ENCODE results near the gene DECR2.
"Not testable (repeated sequence)": the region's sequence is repeated elsewhere in the genome, so short reads cannot be mapped to it uniquely, and the experiment has no call there.

Gene DECR2

GRCh38 chr16:366476-366875 is 35.2 kb upstream of the DECR2 start:
- DNase-seq (ENCODE audit: low read depth) = no peak

DNA sequence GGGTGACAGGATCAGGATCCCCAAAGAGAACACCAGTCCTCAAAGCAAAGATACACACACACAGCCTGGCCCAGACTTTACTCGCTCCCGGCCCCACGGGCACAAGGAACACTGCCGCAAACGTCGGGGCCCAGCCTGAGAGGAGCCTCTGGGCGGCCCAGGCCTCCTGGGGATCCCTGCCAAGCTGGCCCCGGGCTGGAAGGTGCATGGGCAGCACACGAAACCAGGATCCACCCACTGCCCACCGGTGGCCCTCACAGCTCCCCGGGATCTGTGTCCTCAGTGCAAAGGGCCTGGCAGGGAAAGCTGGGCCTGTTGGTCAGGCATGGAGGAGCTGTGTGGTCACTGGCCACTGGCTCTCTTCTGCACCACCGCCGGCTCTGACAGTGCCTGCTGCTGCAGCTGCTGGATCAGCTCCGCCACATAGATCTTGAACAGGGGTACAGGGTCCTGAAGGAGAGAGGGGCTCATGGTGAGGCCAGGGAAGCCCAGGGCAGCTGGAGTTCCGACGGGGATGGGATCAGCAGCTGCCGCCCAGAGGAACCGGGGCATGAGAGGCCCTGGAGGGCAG is 34.3 kb upstream of the DECR2 start:
- DNase-seq (ENCODE audit: low read depth) = no peak

- no peak for DNase-seq (ENCODE audit: low read depth)
Measured at GRCh38 chr16:368388-369158, 33.1 kb upstream of the DECR2 start.

GRCh38 chr16:369275-369865 is 32.3 kb upstream of the DECR2 start:
- no peak for DNase-seq (ENCODE audit: low read depth)

- no peak for DNase-seq (ENCODE audit: low read depth)
Measured at GRCh38 chr16:369866-370436, 31.7 kb upstream of the DECR2 start.

GRCh38 chr16:370443-370842 is 31.2 kb upstream of the DECR2 start, which contains the start of gene MRPL28:
Gene MRPL28 (minus strand): TSS chr16:370538. CDS start chr16:370218, 320 bp downstream.
- peak; percentile 83 for DNase-seq (ENCODE audit: low read depth)

- DNase-seq (ENCODE audit: low read depth) = no peak
Measured at GRCh38 chr16:370979-371514, 30.6 kb upstream of the DECR2 start.

GRCh38 chr16:371515-372301 is 30.0 kb upstream of the DECR2 start:
- DNase-seq (ENCODE audit: low read depth) = no peak

GRCh38 chr16:372302-372983 is 29.2 kb upstream of the DECR2 start:
- DNase-seq (ENCODE audit: low read depth) = no peak

- no peak for DNase-seq (ENCODE audit: low read depth)
Measured at GRCh38 chr16:373020-373598, 28.6 kb upstream of the DECR2 start.

GRCh38 chr16:373848-374615 is 27.7 kb upstream of the DECR2 start:
- no peak for DNase-seq (ENCODE audit: low read depth)

- DNase-seq (ENCODE audit: low read depth) = no peak
Measured at GRCh38 chr16:374616-374926, 27.1 kb upstream of the DECR2 start.

DNA sequence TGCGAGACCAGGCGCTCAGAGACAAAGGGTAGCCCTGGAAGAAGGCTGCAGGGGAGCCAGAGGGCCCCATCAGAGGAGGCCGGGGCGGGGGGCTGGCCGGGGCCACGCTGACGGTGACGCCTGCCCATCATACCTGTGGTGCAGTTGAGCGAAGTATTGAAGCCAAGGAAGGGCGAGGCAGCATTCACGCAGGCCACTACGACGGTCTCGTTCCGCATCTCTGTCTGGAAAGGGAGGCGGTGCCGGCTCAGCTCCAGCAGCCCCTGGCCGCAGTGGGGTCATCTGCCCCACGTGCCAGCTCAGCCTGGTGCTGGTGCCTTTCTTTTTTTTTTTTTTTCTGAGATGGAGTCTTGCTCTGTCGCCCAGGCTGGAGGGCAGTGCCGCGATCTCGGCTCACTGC is 26.5 kb upstream of the DECR2 start:
- DNase-seq (ENCODE audit: low read depth) = no peak

- no peak for DNase-seq (ENCODE audit: low read depth)
Measured at GRCh38 chr16:375927-376816, 25.5 kb upstream of the DECR2 start.

DNA sequence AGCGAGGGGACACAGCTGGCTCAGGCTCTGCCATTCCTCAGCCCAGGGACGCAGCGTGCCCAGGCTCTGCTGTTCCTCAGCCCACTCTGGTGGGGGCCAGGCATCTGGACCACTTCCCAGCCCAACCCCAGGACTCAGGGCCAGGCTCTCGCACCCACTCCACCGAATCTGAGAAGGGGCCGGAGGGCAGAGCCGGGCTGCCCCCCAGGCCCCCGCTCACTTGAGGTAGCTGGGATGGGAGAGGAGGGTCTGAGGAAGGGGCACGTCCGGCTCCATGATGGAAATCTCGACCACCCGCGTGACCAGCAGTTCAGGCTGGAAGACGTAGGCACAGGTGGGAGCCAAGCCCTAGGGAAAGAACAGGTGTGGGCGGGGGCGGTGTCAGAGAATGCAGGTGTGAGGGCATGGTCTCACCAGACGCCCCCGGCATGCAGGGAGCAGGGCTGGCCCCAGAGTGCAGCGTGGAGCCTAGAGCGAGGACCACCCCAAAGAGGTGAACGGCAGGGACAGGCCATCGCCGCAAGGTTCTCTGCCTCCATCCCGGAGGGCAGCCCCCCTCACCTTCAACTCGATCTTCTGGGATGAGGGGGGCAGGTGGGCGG is 24.8 kb upstream of the DECR2 start:
- DNase-seq (ENCODE audit: low read depth) = no peak

- no peak for DNase-seq (ENCODE audit: low read depth)
Measured at GRCh38 chr16:377419-377951, 24.2 kb upstream of the DECR2 start.

GRCh38 chr16:378113-378820 is 23.4 kb upstream of the DECR2 start:
- DNase-seq (ENCODE audit: low read depth) = not testable (repeated sequence)

DNA sequence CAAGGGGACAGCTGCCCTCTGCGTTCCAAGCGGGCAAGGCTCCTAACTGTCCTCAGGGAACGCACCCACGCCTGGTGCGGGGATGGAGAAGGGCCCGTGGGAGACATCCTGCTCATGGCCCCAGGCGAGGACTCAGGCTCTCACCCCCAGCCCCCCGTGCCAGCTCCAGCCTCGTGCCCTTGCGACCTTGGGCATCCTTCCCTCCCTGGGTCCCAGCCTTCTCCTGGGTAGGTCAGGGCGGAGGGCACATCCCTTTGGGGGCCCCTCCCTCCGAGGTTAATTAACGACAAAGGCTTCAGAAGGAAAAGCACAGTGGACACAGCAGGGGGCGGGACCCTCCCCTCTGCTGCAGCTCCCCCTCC is 22.9 kb upstream of the DECR2 start:
- no peak for DNase-seq (ENCODE audit: low read depth)

All from CMK (cell line).